Neural progenitor cell (in vitro differentiated cells): ENCODE results near the gene FBXL17.

ENCODE experiments used
- EZH2 ChIP-seq: fragments of 200-600 bp; sonication (generic); IDR thresholded peaks from 2 replicates; pipeline ENCODE4 v1.6.1; 2017; ENCODE audit warnings: antibody characterized with exemption, mild to moderate bottlenecking, moderate library complexity
- EZH2phosphoT487 ChIP-seq: fragments of 200-600 bp; sonication (generic); IDR thresholded peaks from 2 replicates; pipeline ENCODE4 v1.6.1; 2017; ENCODE audit warnings: antibody characterized with exemption
- TF ChIP-seq, protein P1 (sequence below): fragments of 200-600 bp; sonication (generic); IDR thresholded peaks from 2 replicates; pipeline ENCODE4 v1.5.1; 2017; ENCODE audit warnings: antibody characterized with exemption, mild to moderate bottlenecking

DNA sequence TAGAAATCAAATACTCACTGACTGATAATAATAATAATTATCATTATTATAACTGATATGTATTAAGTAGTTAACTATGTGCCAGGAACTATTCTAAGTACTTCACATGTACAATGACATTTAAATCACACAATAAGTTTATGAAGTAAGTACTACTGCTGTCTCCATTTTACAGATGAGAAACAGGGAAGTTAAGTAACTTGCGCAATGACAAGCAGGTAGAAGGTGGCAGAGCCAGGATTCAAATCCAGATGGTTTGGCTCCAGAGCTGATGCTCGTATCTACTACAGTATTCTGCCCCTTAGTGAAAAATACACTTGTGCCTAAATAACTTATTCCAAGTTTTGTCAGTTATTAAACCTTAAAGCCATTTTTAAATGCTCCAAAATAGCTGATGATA is 217.3 kb downstream of the FBXL17 start:
- TF ChIP-seq EZH2 (no peak), EZH2phosphoT487 (no peak)
- TF ChIP-seq, protein P1, sequence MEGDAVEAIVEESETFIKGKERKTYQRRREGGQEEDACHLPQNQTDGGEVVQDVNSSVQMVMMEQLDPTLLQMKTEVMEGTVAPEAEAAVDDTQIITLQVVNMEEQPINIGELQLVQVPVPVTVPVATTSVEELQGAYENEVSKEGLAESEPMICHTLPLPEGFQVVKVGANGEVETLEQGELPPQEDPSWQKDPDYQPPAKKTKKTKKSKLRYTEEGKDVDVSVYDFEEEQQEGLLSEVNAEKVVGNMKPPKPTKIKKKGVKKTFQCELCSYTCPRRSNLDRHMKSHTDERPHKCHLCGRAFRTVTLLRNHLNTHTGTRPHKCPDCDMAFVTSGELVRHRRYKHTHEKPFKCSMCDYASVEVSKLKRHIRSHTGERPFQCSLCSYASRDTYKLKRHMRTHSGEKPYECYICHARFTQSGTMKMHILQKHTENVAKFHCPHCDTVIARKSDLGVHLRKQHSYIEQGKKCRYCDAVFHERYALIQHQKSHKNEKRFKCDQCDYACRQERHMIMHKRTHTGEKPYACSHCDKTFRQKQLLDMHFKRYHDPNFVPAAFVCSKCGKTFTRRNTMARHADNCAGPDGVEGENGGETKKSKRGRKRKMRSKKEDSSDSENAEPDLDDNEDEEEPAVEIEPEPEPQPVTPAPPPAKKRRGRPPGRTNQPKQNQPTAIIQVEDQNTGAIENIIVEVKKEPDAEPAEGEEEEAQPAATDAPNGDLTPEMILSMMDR: no peak
